ENCODE results near the gene CASP9.

DNA sequence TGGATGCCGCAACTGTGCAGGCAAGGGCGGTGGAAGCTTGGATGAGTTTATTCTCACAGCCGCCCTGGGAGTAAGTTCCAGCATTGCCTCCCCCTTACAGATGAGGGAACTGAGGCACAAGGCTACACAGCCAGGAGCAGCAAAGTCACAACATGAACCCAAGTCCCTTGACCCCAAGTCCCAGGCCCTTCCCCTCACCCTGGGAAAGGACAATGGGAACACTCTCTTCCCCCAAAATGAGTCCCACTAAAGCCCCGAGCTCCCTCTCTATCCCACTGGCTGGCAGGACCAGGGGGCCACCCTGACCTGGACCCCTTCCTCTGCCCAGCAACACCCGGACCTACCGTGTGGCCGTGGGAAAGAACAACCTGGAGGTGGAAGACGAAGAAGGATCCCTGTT, 81.9 kb downstream of the CASP9 start:
- TF ChIP-seq, protein P1, sequence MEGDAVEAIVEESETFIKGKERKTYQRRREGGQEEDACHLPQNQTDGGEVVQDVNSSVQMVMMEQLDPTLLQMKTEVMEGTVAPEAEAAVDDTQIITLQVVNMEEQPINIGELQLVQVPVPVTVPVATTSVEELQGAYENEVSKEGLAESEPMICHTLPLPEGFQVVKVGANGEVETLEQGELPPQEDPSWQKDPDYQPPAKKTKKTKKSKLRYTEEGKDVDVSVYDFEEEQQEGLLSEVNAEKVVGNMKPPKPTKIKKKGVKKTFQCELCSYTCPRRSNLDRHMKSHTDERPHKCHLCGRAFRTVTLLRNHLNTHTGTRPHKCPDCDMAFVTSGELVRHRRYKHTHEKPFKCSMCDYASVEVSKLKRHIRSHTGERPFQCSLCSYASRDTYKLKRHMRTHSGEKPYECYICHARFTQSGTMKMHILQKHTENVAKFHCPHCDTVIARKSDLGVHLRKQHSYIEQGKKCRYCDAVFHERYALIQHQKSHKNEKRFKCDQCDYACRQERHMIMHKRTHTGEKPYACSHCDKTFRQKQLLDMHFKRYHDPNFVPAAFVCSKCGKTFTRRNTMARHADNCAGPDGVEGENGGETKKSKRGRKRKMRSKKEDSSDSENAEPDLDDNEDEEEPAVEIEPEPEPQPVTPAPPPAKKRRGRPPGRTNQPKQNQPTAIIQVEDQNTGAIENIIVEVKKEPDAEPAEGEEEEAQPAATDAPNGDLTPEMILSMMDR (conservative IDR thresholded peaks at IDR 0.05): no peak
- no peak for TF ChIP-seq EZH2 (IDR thresholded peaks at IDR 0.05; ENCODE audit: low read depth)

Data from PC-9 (cell line).